DMS 273 (cell line): ENCODE data around the gene CUX1.

Experiments
- DNase-seq: peaks from one replicate; lab custom pipeline; 2025; ENCODE audit not compliant: unreplicated experiment; lab: John Stamatoyannopoulos, UW

CUX1 gene

GRCh38 chr7:101935521-101936141 is 118.2 kb downstream of the CUX1 start:
- peak; percentile 54 for DNase-seq

- no peak for DNase-seq
Measured at GRCh38 chr7:101936223-101936610, 118.8 kb downstream of the CUX1 start.

GRCh38 chr7:101936611-101937231 is 119.3 kb downstream of the CUX1 start:
- no peak for DNase-seq

- DNase-seq: no peak
Measured at GRCh38 chr7:101937717-101938514, 120.5 kb downstream of the CUX1 start.

GRCh38 chr7:101939136-101939695 is 121.8 kb downstream of the CUX1 start:
- no peak for DNase-seq

- DNase-seq: no peak
Measured at GRCh38 chr7:101940151-101940550, 122.7 kb downstream of the CUX1 start.

GRCh38 chr7:101940830-101941229 is 123.4 kb downstream of the CUX1 start:
- peak; percentile 81 for DNase-seq

GRCh38 chr7:101941481-101942383 is 124.3 kb downstream of the CUX1 start:
- peak; percentile 41 for DNase-seq

- DNase-seq: no peak
Measured at GRCh38 chr7:101942603-101943210, 125.3 kb downstream of the CUX1 start.

- DNase-seq: no peak
Measured at GRCh38 chr7:101943306-101943705, 125.9 kb downstream of the CUX1 start.

- DNase-seq: no peak
Measured at GRCh38 chr7:101943889-101944600, 126.6 kb downstream of the CUX1 start.

GRCh38 chr7:101944611-101945010 is 127.2 kb downstream of the CUX1 start:
- no peak for DNase-seq

- no peak for DNase-seq
Measured at GRCh38 chr7:101945034-101945758, 127.8 kb downstream of the CUX1 start.

- peak; percentile 92 for DNase-seq
Measured at GRCh38 chr7:101947899-101948298, 130.5 kb downstream of the CUX1 start.

- DNase-seq: no peak
Measured at GRCh38 chr7:101948650-101949049, 131.2 kb downstream of the CUX1 start.

- DNase-seq: peak; percentile 76
Measured at GRCh38 chr7:101950450-101951119, 133.2 kb downstream of the CUX1 start.

- DNase-seq: peak; percentile 86
Measured at GRCh38 chr7:101951757-101952156, 134.3 kb downstream of the CUX1 start.
